ENCODE data around the gene CDKL1. TPM values are rescaled to one million over a fixed set of nuclear protein-coding genes. Genes with fewer than 3 reads are reported as not detected.
A peak's percentile ranks its signal among the peaks of the same experiment; 100 is the strongest.
"Not testable (repeated sequence)": the region's sequence is repeated elsewhere in the genome, so short reads cannot be mapped to it uniquely, and the experiment has no call there.

CDKL1 gene
- total RNA-seq, 2 donors from 2014 or later = 2.4 to 4.6 TPM

- Histone ChIP-seq H3K36me3 (peaks cover 13% of the 10 kb centered on the region), H3K4me1 (peaks cover 0 to 12% of the 10 kb centered on the region in 2 donors), H3K9me3 (no peaks in the 10 kb centered on the region), H3K27ac (no peak overlapping the region), H3K4me3 (no peak overlapping the region), H3K27me3 (no peaks in the 10 kb centered on the region)
- DNase-seq (ENCODE audit: low spot score) = no peak
- no peak for TF ChIP-seq CTCF (IDR thresholded peaks at IDR 0.05)
Measured at GRCh38 chr14:50319721-50320120, 77.0 kb downstream of the CDKL1 start.

- Histone ChIP-seq H3K36me3 (peaks cover 9% of the 10 kb centered on the region), H3K27ac (no peak overlapping the region)
- TF ChIP-seq CTCF (IDR thresholded peaks at IDR 0.05) = no peak
Measured at GRCh38 chr14:50319293-50319692, 77.4 kb downstream of the CDKL1 start.

GRCh38 chr14:50318031-50318626 lies 78.6 kb downstream of the CDKL1 start:
- TF ChIP-seq CTCF (IDR thresholded peaks at IDR 0.05) = peak; percentile 44 to 76
- Histone ChIP-seq H3K9me3 (no peaks in the 10 kb centered on the region), H3K4me3 (no peak overlapping the region), H3K4me1 (peaks cover 0 to 16% of the 10 kb centered on the region in 2 donors), H3K27ac (no peak overlapping the region), H3K36me3 (no peaks in the 10 kb centered on the region), H3K27me3 (no peaks in the 10 kb centered on the region)
- no peak for DNase-seq (ENCODE audit: low spot score)

More at GRCh38 chr14:50319293-50319692, 77.4 kb downstream of the CDKL1 start:
- Histone ChIP-seq H3K27me3 (no peaks in the 10 kb centered on the region), H3K4me3 (no peak overlapping the region), H3K4me1 (peaks cover 0 to 12% of the 10 kb centered on the region in 2 donors), H3K9me3 (no peaks in the 10 kb centered on the region)
- no peak for DNase-seq (ENCODE audit: low spot score)

GRCh38 chr14:50314098-50314497 lies 82.6 kb downstream of the CDKL1 start:
- H3K27ac ChIP-seq; H3K4me3 ChIP-seq; H3K9me3 ChIP-seq; H3K27me3 ChIP-seq; DNase-seq (ENCODE audit: low spot score); H3K36me3 ChIP-seq: not testable (repeated sequence)
- H3K4me1 ChIP-seq = peaks cover 0 to 22% of the 10 kb centered on the region in 2 donors

GRCh38 chr14:50312734-50313054 lies 84.0 kb downstream of the CDKL1 start:
- no peak for DNase-seq (ENCODE audit: low spot score)
- Histone ChIP-seq H3K4me3 (peak overlapping the region; percentile 72 to 77), H3K27ac (peak overlapping the region; percentile 91 to 95), H3K9me3 (no peaks in the 10 kb centered on the region), H3K4me1 (peaks cover 0 to 20% of the 10 kb centered on the region in 2 donors), H3K27me3 (no peaks in the 10 kb centered on the region), H3K36me3 (no peaks in the 10 kb centered on the region)
- TF ChIP-seq CTCF (IDR thresholded peaks at IDR 0.05) = no peak

GRCh38 chr14:50311972-50312733 lies 84.5 kb downstream of the CDKL1 start, which contains the start of the genes DMAC2L and L2HGDH:
DMAC2L (plus strand) TSS chr14:50312324; CDS start chr14:50321488, 9,164 bp downstream.
L2HGDH (minus strand) TSS chr14:50312229; CDS start chr14:50312150, 79 bp downstream.
- H3K4me1 ChIP-seq = peaks cover 0 to 17% of the 10 kb centered on the region in 2 donors
- no peaks in the 10 kb centered on the region for H3K9me3 ChIP-seq
- H3K36me3 ChIP-seq = no peaks in the 10 kb centered on the region
- H3K27me3 ChIP-seq = no peaks in the 10 kb centered on the region
- H3K27ac ChIP-seq = peak within 1 kb of the TSS; percentile 91 to 95
- TF ChIP-seq CTCF (IDR thresholded peaks at IDR 0.05) = no peak
- peak; percentile 92 for DNase-seq (ENCODE audit: low spot score)
- peak within 1 kb of the TSS; percentile 72 to 77 for H3K4me3 ChIP-seq
